ENCODE results near the gene S100A7A. TPM values are rescaled to one million over a fixed set of nuclear protein-coding genes. Genes with fewer than 3 reads are reported as not detected.

S100A7A gene
- total RNA-seq, 1 donor from 2014 or later: not detected

DNA sequence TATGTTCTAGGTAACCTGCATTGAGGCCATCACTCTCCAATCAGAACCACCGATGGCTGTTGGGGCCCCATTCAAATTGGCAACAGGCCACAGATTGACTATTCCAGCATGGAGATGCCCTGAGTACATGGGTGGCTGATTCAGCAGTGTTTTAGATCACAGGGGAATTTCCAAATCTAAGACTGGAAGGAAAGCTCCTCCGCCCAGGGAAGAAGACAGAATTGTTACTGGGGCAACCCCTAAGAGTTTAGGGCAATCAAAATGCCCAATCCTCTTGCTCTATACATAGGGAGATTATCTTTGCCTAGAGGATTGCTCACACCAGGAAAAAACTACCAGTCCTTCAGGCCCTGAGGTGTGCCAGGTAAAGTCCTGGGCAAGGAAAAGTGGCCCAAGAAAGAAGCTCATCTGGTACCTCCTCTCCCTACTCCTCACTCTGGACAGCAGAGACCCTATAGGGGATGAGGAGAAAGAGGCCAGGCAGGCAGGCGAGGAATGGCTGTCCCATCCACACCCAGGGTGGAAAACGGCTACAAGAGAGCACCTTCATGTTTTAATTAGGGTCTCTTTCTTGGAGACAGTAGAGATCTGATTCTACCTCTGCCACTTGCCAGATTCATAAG is 31.3 kb upstream of the S100A7A start:
- DNase-seq (ENCODE audit: low spot score in 2 of 2): no peak
- Histone ChIP-seq H3K36me3 (no peaks in the 10 kb centered on the region), H3K27me3 (no peaks in the 10 kb centered on the region), H3K4me3 (no peak overlapping the region), H3K9me3 (peaks cover 0 to 9% of the 10 kb centered on the region in 2 donors), H3K27ac (no peak overlapping the region), H3K4me1 (no peaks in the 10 kb centered on the region)
- intact Hi-C loops (cut with DNase I): no loop called here
- TF ChIP-seq, protein P1, sequence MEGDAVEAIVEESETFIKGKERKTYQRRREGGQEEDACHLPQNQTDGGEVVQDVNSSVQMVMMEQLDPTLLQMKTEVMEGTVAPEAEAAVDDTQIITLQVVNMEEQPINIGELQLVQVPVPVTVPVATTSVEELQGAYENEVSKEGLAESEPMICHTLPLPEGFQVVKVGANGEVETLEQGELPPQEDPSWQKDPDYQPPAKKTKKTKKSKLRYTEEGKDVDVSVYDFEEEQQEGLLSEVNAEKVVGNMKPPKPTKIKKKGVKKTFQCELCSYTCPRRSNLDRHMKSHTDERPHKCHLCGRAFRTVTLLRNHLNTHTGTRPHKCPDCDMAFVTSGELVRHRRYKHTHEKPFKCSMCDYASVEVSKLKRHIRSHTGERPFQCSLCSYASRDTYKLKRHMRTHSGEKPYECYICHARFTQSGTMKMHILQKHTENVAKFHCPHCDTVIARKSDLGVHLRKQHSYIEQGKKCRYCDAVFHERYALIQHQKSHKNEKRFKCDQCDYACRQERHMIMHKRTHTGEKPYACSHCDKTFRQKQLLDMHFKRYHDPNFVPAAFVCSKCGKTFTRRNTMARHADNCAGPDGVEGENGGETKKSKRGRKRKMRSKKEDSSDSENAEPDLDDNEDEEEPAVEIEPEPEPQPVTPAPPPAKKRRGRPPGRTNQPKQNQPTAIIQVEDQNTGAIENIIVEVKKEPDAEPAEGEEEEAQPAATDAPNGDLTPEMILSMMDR (IDR thresholded peaks at IDR 0.05): no peak

DNA sequence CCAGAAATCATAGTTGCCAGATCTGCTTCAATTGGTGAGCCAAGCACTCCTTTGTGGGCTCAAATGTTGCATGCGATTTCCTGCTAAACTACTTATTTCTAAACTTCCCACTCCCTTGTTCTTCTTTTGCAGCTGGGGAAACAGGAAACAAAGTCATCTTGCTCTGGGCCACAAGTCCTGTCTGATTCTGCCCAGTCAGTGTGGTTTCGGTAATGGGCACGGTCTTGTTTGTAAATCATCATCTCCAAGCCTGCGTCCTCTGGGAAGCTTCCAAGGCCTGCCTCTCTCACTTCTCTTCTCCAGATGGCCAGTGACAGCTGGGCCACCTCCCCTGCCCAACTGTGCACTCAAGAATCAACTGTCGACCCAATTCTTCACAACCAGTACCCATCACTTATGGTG is 29.8 kb upstream of the S100A7A start:
- H3K27ac ChIP-seq: no peak overlapping the region
- H3K4me1 ChIP-seq: no peaks in the 10 kb centered on the region
- no peaks in the 10 kb centered on the region for H3K27me3 ChIP-seq
- DNase-seq (ENCODE audit: low spot score in 2 of 2): peak; percentile 38 to 70
- intact Hi-C loops (cut with DNase I): no loop called here
- peaks cover 0 to 4% of the 10 kb centered on the region in 2 donors for H3K9me3 ChIP-seq
- TF ChIP-seq, protein P1 (IDR thresholded peaks at IDR 0.05): no peak
- H3K36me3 ChIP-seq: no peaks in the 10 kb centered on the region
- H3K4me3 ChIP-seq: no peak overlapping the region

DNA sequence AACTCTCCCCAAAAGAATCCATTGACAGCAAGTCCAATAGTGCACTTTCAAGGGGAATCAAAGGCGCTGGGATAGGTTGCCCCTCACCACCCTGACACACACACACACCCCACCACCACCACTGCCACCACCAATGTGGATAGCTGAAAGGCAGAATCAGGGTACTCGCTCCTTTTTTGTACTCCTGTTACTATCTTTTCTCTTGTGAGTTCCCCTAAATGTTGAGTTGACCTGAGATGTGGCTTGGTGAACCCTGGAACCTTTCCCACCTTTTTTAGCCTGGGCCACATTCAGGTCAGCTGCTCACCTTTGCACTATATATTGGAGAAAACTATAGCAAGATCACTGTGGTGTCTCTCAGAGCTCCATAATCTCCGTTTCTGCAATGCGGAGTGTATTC is 29.3 kb upstream of the S100A7A start:
- TF ChIP-seq, protein P1 (IDR thresholded peaks at IDR 0.05): no peak

DNA sequence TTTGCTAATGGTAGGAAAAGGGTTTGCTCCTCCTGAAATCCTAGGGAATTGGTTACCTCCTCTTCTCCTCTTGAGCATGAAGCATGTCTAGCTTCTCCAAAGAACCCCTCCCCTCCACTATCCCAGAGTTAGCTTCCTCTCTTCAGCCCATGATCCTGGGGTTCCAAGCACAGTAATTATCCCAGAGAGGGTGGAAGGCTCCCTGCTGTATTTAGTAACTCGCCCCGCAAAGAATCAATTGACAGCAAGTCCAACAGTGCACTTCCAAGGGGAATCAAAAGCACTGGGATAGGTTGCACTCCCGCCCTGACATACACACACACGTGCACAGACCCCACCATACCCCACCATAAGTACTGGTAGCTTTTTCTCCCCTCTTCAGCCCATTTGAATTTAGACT is 28.5 kb upstream of the S100A7A start:
- no peak overlapping the region for H3K4me3 ChIP-seq
- intact Hi-C loops (cut with DNase I): no loop called here
- H3K36me3 ChIP-seq: no peaks in the 10 kb centered on the region
- DNase-seq (ENCODE audit: low spot score in 2 of 2): no peak
- H3K27ac ChIP-seq: no peak overlapping the region
- TF ChIP-seq, protein P1 (IDR thresholded peaks at IDR 0.05): no peak
- no peaks in the 10 kb centered on the region for H3K4me1 ChIP-seq
- no peaks in the 10 kb centered on the region for H3K27me3 ChIP-seq
- no peaks in the 10 kb centered on the region for H3K9me3 ChIP-seq

More for the DNA sequence above, 29.3 kb upstream of the S100A7A start:
- intact Hi-C loops (cut with DNase I): no loop called here
- Histone ChIP-seq H3K27me3 (no peaks in the 10 kb centered on the region), H3K9me3 (peaks cover 0 to 3% of the 10 kb centered on the region in 2 donors), H3K36me3 (no peaks in the 10 kb centered on the region), H3K27ac (no peak overlapping the region), H3K4me3 (no peak overlapping the region), H3K4me1 (no peaks in the 10 kb centered on the region)
- DNase-seq (ENCODE audit: low spot score in 2 of 2): no peak

DNA sequence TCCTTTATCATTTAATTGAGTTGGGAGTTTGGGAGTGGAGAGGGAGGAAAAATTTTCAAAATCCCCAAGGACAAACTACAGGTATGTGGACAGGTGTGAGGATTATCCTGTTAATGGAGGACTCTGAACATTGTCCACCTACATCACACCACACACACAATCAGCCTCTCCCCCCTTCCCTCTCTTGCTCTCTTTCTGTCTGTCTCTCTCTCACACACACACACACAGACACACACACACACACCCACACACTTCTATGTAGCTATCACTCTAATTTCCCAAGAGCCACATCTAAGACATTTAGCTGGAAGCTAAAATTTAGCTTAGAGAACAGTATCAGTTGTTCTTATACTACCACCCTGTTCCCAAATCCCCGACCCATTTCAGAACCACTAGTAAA is 26.9 kb upstream of the S100A7A start:
- Histone ChIP-seq H3K9me3 (no peaks in the 10 kb centered on the region), H3K4me1 (no peaks in the 10 kb centered on the region), H3K36me3 (no peaks in the 10 kb centered on the region), H3K27ac (no peak overlapping the region), H3K27me3 (no peaks in the 10 kb centered on the region), H3K4me3 (no peak overlapping the region)
- TF ChIP-seq, protein P1 (IDR thresholded peaks at IDR 0.05): no peak
- no peak for DNase-seq (ENCODE audit: low spot score in 2 of 2)
- intact Hi-C loops (cut with DNase I): no loop called here

Measured in ascending aorta (tissue), 2 donors.